ENCODE results near the gene RACK1. TPM values are rescaled to one million over a fixed set of nuclear protein-coding genes. Genes with fewer than 3 reads are reported as not detected.
A peak's percentile ranks its signal among the peaks of the same experiment; 100 is the strongest.

The RACK1 gene
- total and polyA plus RNA-seq, 2 of the 8 experiments (the other 6 are each of a cell fraction or from before 2014, with no cell fraction given): 2,589 to 7,971 TPM

DNA sequence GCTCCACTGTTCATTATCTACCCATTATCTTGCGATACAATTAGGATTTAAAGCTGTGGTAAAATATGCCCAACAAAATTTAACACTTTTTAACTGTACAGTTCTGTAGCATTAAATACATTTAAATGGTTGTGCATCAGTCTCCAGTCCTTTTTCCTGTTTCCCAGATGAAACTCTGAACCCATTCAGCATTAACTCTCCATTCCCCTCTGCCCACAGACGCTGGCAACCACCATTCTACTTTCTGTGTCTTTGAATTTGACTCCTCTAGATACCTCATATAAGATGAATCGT, 35.8 kb downstream of the RACK1 start:
- peaks cover 24% of the 10 kb centered on the region for H3K23me2 ChIP-seq (ENCODE audit: low read depth, low read length)
- H2AFZ ChIP-seq (ENCODE audit: low read length): no peak overlapping the region
- H3K18ac ChIP-seq (ENCODE audit: extremely low read depth, low read length): no peak overlapping the region
- ChIA-PET CTCF (ENCODE audit: partially characterized antibody) (interaction anchor here (1.0 to 14.5 kb wide), 6 partner anchors 8 to 35 kb away, joined by 3 to 197 read pairs (median 9); no protein-coding TSS in a partner anchor), POLR2A (ENCODE audit: partially characterized antibody) (interaction anchor here (1.0 to 8.4 kb wide), 6 partner anchors 14 to 53 kb away, joined by 3 to 90 read pairs (median 19); partner anchors contain the start of genes RACK1 and TRIM52)
- TF ChIP-seq SP2 (IDR thresholded peaks at IDR 0.05; ENCODE audit: low read length): no peak
- no peak for TF ChIP-seq TAF7 (optimal IDR thresholded peaks at IDR 0.05; ENCODE audit: borderline replicate concordance, low read depth, low read length)
- TF ChIP-seq, protein P1, sequence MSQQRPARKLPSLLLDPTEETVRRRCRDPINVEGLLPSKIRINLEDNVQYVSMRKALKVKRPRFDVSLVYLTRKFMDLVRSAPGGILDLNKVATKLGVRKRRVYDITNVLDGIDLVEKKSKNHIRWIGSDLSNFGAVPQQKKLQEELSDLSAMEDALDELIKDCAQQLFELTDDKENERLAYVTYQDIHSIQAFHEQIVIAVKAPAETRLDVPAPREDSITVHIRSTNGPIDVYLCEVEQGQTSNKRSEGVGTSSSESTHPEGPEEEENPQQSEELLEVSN (IDR thresholded peaks at IDR 0.05): no peak
- no peak for TF ChIP-seq PHF8 (conservative IDR thresholded peaks at IDR 0.05; ENCODE audit: low read depth, low read length)
- TF ChIP-seq MAFK (IDR thresholded peaks at IDR 0.05; ENCODE audit: low read depth, low read length): no peak
- no peak for TF ChIP-seq EP300 (IDR thresholded peaks at IDR 0.05; ENCODE audit: borderline replicate concordance in 1 of 2, low read depth in 2 of 2, low read length in 2 of 2)
- TF ChIP-seq RBBP5 (IDR thresholded peaks at IDR 0.05; ENCODE audit: borderline replicate concordance, low read depth, low read length): no peak
- no peak for TF ChIP-seq BRCA1 (IDR thresholded peaks at IDR 0.05; ENCODE audit: low read depth, low read length)
- TF ChIP-seq HDAC2 (IDR thresholded peaks at IDR 0.05; ENCODE audit: borderline replicate concordance in 1 of 2, low read depth in 2 of 2, low read length in 2 of 2): no peak
- H4K8ac ChIP-seq (ENCODE audit: extremely low read depth, insufficient read depth, low read length): no peak overlapping the region
- H2BK5ac ChIP-seq (ENCODE audit: low read depth, low read length): no peak overlapping the region
- H2BK20ac ChIP-seq (ENCODE audit: low read length): no peak overlapping the region
- FAIRE-seq (no peak), DNase-seq (ENCODE audit: low read depth in 1 of 2, low spot score in 2 of 2) (no peak)
- no peak overlapping the region for H3K4me3 ChIP-seq (ENCODE audit: extremely low read depth in 1 of 4, insufficient read depth in 2 of 4, low read depth in 3 of 4, low read length in 4 of 4)
- peaks cover 0 to 13% (median 5%) of the 10 kb centered on the region in 4 experiments; a peak in 5 of 7 replicates for H3K4me1 ChIP-seq (replicated peaks in 1 of 4; ENCODE audit: control insufficient read depth in 3 of 4, insufficient read depth in 4 of 4, low read length in 3 of 4)
- no peak overlapping the region for H3K4ac ChIP-seq (replicated peaks; ENCODE audit: insufficient read length, low read depth, low read length)
- no peaks in the 10 kb centered on the region for H3K79me2 ChIP-seq (ENCODE audit: control insufficient read depth in 1 of 2, insufficient read depth in 2 of 2, low read length in 2 of 2)
- no peak overlapping the region for H3K9ac ChIP-seq (replicated peaks in 1 of 4; ENCODE audit: extremely low read depth in 1 of 4, low read depth in 3 of 4, low read length in 3 of 4)
- no peak overlapping the region for H3K23ac ChIP-seq (ENCODE audit: insufficient read length)
- H3K79me1 ChIP-seq (ENCODE audit: low read depth, low read length): no peaks in the 10 kb centered on the region
- H4K5ac ChIP-seq (ENCODE audit: insufficient read length, low read depth, low read length): no peak overlapping the region
- no peak overlapping the region for H3K27ac ChIP-seq (ENCODE audit: low read depth, low read length)
- H2AK5ac ChIP-seq (ENCODE audit: low read depth, low read length): no peak overlapping the region
- peaks cover 0 to 2% of the 10 kb centered on the region in 2 experiments for H4K20me1 ChIP-seq (replicated peaks in 1 of 2; ENCODE audit: control insufficient read depth in 1 of 2, insufficient read depth in 2 of 2, low read length in 2 of 2)
- H2BK15ac ChIP-seq (ENCODE audit: low read length): no peak overlapping the region
- peaks cover 0 to 7% (median 0%) of the 10 kb centered on the region in 4 experiments; a peak in 1 of 8 replicates for H3K36me3 ChIP-seq (ENCODE audit: control insufficient read depth in 2 of 4, insufficient read depth in 4 of 4, low read length in 3 of 4)
- 60% methylated on average over 3 of the region's 3 CpGs; no CpG with 5 or more reads in 1 of the 2 experiments for WGBS, 2 experiments (ENCODE audit: extremely low coverage in 1 of 2, insufficient coverage in 1 of 2, insufficient read length in 1 of 2, insufficient replicate concordance in 2 of 2, low coverage in 1 of 2, low lambda C conversion rate in 2 of 2, missing lambda C conversion rate in 1 of 2)
- H3K14ac ChIP-seq (ENCODE audit: insufficient read length): no peak overlapping the region
- no peak overlapping the region for H2BK12ac ChIP-seq (ENCODE audit: low read depth, low read length)
- H3K27me3 ChIP-seq (replicated peaks in 1 of 4; ENCODE audit: control insufficient read depth in 3 of 4, extremely low read depth in 1 of 4, insufficient read depth in 3 of 4, low read length in 3 of 4): peaks cover 28 to 37% (median 35%) of the 10 kb centered on the region in 4 experiments
- H2BK120ac ChIP-seq (replicated peaks; ENCODE audit: low read depth, low read length): no peak overlapping the region
- H3K4me2 ChIP-seq (ENCODE audit: insufficient read depth in 1 of 2, low read depth in 2 of 2, low read length in 2 of 2): peak overlapping the region in 1 of 2 experiments; percentile 99; a peak in 1 of 4 replicates
- no peak overlapping the region for H3K56ac ChIP-seq (replicated peaks; ENCODE audit: insufficient read length, low read depth, low read length)
- no peak overlapping the region for H4K91ac ChIP-seq (replicated peaks; ENCODE audit: insufficient read length, low read length)
- H3K9me3 ChIP-seq (ENCODE audit: insufficient read depth in 2 of 2, low read depth in 1 of 2, low read length in 1 of 2): no peaks in the 10 kb centered on the region
